Skeletal muscle cell (primary cell): ENCODE data around the gene MED12L.
"Not testable (repeated sequence)": the region's sequence is repeated elsewhere in the genome, so short reads cannot be mapped to it uniquely, and the experiment has no call there.

Experiments used
- DNase-seq: peaks from one replicate; pipeline ENCODE4 v3.0.0-alpha.2; 2010; ENCODE audit warnings: low read depth
- H3K4me3 ChIP-seq: 2 replicates; pipeline ENCODE4 v1.5.1; 2011; ENCODE audit warnings: low read depth, mild to moderate bottlenecking, control low read depth, low read length, moderate library complexity

Gene MED12L

DNA sequence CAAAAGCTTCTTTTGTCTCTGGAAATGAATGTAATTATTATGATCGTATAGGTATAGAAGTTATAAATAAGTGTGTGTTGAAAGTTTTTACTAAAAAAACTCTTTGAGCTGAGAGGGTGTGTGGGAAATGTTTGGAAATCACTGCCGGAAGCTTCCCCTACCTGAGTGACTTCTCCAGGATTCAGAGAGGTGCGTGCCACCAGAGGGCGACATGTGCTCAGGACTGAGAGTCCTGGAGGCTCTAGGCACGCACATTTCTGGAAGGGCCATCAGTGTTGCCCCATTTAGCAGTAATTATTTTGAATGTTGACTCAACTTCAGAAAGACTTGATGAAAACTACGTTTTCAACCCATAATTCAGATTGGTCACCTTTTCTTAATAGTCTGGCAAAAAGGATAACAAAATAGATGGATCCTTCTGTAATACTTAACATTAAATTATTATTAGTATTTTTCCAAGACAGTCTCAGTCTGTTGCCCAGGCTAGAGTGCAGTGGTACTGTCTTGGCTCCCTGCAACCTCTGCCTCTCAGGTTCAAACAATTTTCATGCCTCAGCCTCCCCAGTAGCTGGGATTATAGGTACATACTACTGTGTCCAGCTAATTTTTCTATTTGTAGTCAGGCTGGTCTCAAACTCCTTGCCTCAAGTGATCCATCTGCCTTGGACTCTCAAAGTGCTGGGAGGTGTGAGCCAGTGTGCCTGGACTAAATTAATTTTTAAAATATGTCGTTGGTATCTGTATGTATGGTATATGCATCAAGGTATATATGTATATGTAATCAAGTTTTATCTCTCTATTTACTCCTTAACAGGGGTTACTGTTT, 83.0 kb downstream of the MED12L start:
- peak; percentile 10 for DNase-seq
- H3K4me3 ChIP-seq, result no peak overlapping the region

DNA sequence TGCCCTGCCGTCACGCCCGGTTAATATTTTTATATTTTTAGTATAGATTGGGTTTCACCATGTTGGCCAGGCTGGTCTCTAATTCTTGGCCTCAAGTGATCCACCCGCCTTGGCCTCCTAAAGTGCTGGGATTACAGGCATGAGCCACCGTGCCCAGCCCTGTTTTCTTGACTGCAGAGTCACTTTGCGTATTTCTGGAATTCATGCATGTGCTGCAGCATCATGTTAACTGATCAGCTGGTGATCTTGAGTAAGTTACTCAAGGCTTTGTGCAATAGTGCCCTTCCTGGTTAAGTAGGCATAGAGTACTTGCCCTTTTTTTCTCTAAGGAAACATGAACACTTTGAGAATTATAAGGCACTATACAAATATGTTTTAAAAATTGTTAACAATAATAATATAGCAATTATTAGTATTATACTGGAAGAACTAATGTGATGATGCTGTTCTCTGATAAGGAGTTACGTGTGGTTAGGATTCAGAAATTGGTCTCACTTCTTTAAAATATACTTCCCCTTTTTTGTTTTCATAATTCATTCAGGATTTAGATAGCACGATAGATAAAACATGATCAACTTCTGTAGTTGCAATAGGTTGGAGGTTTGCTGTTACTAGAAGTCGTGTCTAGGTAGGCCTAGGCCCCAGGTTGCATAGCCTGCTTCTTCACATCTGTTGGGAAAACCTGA, 83.9 kb downstream of the MED12L start:
- no peak for DNase-seq
- H3K4me3 ChIP-seq, result no peak overlapping the region

DNA sequence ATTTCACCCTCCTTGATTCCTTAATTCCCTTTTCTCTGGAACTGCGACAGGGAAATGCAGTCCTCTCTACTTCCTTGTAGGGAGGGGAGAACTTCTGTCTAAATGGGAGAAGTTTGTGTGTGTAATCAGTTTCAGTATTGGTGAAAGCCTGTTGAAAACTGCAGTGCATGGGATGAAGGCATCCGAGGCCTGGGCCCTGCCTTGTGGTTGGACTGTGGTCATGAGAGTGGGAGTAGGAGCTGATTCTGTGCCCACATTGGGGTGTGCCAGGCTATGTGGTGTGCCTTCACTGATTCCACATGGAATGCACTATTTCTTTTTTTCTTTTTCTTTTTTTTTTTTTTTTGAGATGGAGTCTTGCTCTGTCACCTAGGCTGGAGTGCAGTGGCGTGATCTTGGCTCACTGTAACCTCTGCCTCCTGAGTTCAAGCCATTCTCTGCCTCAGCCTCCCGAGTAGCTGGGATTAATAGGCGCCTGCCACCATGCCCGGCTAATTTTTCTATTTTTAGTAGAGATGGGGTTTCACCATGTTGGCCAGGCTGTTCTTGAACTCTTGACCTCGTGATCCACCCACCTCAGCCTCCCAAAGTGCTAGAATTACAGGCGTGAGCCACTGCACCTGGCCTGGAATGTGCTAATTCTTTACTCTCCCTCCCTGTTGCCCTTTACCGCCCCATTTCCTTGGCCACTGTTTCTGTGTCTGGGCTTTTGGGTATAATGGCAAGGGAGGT, 84.7 kb downstream of the MED12L start:
- not testable (repeated sequence) for DNase-seq

DNA sequence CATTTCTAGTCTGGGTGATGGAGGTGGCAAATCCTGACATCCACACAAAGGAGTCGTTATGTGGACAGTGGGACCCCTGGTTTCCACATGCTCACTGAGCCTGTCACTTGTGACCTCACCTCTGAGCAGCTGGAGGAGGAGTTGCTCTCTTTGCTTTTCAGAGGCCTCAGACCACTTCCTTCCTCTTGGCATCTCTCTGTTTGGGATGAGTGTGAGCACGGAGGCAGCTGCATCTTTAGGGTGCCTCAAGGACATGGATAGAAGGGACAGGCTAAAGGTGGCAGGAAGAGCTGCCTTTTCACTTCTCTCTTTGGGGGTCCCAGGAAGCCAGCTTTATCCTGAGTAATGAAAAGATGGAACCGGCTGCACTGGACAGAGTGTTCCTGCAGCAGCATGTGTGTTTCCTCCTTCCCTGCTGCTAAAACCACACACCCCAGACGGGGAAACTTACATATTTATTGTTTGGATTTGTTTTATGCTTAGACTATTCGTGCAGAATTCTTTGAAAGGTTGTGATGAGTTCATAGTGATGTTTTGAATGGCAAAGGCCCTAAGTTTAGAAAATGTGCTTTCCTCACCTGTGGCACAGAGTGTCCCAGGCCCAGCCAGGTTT, 85.8 kb downstream of the MED12L start:
- no peak for DNase-seq
- no peak overlapping the region for H3K4me3 ChIP-seq

More for the DNA sequence above, 84.7 kb downstream of the MED12L start:
- not testable (repeated sequence) for H3K4me3 ChIP-seq

DNA sequence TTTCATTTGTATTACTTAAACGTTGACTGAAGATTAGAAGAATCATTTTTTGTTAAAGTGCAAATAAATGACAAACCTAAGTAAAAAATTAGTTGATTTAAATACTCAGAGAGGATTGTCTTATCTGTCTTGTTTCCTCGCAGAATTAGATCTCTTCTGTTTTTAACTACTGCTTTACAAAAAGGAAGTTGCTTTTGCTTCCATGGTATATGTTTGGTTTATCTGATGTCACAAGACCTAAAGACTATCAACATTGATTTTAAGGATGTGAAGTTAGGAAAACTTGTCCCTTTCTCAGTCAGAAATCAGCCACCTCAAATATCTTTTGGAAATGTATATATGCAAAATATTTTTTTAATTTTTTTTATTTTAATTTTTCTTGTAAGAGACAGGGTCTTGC, 88.9 kb downstream of the MED12L start:
- no peak overlapping the region for H3K4me3 ChIP-seq

DNA sequence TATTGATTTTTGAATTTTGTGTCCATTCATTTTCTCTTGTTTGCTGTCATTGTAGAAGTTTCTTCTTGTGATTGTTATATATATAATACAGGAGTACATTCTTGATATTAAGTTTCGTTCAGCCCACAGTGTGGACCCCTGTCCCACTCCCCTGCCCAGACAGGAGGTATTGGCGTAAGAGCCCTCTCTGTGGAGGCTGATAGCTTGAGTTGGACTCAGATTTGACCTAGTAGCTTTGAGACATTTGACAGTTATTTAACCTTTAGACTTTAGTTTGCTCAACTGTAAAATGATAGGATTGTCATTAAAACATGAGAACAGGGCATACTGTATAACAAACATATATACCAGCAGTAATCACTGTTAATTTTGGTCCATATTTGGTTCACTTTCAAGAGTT, 90.5 kb downstream of the MED12L start:
- no peak for DNase-seq
- H3K4me3 ChIP-seq, result no peak overlapping the region

More for the DNA sequence above, 88.9 kb downstream of the MED12L start:
- DNase-seq, result no peak

DNA sequence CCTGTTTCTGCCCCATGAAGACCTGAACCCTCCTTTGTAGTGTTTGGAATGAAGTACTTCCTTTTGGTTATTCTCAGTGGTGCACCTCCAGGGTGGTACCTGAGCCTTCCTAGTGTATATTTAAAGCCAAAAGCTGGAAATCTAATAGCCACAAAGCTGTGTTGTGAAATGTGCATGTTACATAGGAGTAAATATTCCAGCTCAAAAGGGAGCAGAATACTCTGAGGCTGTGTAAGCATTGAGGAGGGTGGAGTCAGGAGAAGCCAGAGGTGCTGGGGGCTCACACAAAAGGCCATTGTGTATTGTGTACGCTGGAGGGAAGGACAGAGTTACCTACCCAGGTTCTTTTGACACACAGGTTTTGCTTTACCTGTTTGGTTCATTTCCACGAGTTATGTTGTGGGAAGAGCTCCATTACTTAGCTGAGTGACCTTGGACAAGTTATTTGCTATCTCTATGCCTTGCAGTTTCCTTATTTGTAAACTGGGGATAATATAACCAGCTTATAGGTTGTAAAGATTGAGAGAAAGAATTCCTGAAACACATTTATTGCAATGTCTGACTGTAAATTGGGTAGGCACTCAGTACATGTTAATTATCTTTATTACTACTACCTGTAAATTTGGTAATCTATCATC, 92.9 kb downstream of the MED12L start:
- no peak for DNase-seq
- H3K4me3 ChIP-seq, result no peak overlapping the region

DNA sequence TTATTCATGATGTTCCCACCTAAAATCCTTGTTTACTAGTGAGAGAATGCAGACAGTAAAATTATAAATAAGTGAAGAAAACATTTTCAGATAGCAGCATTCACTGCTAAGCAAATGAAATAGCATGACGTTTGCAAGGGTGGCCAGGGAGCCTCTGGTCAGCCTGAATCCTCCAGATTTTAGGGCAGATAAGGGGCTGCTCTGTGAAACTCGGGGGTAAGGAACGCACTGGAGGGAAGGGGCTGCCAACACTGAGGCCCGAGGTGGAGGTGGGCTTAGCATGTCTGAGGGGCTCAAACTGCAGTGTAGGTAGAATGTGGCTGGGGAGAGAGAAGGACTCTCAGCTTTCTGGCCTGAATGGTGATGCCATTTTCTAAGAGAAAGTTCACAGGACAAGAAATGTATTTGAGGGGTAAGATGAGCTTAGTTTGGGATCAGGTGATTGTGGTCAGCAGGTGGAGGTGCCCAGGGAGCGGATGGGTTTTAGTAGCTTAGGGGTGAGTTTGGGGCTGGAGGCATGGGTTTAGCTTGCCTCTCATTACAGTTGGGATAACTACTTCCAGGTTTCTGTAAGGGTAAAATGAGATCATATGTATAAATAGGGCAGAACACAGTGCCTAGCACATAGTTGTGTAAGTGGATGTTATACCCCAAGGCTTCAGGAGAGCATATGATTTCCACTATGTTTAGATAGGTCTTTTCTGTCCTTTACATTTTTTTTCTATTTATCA, 97.0 kb downstream of the MED12L start:
- no peak for DNase-seq
- H3K4me3 ChIP-seq, result no peak overlapping the region

DNA sequence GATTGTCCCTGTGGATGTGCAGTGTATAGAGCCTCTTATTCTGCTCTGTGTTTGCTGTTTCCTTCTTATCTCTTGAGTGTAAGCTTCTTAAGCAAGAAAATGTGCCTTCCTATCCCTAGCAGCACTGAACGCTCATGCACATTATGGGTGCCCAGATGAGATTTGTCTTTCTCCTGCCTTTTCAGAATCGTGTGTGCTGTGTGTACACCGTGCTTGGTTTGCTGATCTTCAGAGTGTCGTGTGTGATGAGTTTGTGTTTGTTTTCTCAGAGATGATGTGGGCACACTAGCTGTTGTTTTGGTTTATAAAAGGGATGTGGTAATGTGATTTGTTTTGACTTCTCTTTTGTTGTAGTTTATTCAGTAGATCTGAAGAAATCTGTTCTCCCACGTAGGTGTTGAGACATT, 97.8 kb downstream of the MED12L start:
- no peak for DNase-seq
- no peak overlapping the region for H3K4me3 ChIP-seq

DNA sequence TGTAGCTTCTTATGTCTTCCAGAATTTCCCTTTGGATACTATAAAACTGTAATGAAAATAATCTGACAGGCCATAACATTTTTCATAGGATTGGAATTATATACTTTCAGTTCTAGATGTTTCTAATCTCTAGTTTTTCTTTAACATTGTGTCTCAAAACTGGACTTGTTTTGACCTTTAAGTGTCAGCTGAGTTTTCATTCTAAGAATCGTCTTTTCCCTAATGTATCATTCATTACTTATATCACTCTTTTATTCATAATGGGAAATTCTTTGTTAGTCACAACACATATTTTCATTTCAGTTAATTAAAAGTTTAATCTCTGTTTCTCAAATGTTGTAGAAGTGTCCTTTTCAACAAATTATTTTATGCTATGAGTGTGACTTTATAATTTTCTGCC, 105.6 kb downstream of the MED12L start:
- no peak for DNase-seq

DNA sequence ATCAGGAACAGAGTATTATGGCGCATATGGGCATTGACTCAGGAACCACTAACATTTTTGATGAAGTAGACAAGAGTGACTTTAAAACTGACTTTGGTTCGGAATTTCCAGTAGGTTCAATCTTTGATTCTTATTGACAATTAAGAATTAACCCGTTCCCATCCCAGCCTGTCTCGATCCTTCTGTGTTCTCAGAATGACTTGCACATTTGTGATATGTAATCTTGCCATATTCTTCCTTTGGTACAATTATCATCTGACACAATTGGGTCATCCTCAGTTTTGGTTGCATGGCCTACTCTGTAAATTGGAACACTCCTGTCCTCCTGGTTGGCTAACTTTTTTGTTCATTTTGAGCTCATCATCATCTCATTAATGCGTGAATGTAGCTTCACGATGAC, 107.1 kb downstream of the MED12L start:
- DNase-seq, result no peak
- H3K4me3 ChIP-seq, result no peak overlapping the region

More for the DNA sequence above, 105.6 kb downstream of the MED12L start:
- H3K4me3 ChIP-seq, result no peak overlapping the region

DNA sequence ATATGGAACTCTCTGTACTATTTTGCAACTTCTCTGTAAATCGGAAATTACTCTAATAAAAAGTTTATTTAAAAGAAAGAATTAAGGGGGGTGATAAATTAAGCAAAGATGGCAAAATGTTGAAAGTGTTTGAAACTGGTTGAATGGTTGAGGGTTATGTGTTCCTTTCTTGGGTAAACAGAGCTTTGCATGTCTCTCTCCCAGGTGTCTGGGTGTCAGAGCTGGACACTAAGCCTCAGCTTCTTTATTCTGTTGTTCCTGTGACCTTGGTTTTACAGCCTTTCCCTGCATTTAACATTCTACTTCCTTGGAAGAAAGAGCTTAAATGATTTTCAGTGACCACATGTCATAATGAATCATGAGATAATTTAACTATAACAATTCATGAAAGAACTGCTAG, 110.4 kb downstream of the MED12L start:
- DNase-seq, result no peak
- no peak overlapping the region for H3K4me3 ChIP-seq

DNA sequence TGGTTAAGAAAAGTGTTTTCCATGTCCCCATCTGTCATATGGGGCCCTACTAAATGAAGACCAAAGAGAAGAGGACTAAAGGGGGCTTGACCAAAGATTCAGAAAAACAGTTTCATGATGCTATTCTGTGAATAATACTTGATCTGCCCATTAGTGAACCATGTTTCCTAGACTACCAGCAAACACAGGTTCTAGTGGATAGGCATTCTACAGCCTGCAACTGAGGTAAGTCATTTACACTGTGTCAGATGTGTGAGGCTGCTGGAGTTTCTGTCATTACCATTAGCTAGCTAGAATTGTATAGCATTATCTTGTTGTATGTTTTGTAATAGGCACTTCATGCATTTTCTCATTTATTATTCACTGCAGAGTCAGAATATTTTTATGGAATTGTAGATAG, 111.0 kb downstream of the MED12L start:
- H3K4me3 ChIP-seq, result no peak overlapping the region
- no peak for DNase-seq

DNA sequence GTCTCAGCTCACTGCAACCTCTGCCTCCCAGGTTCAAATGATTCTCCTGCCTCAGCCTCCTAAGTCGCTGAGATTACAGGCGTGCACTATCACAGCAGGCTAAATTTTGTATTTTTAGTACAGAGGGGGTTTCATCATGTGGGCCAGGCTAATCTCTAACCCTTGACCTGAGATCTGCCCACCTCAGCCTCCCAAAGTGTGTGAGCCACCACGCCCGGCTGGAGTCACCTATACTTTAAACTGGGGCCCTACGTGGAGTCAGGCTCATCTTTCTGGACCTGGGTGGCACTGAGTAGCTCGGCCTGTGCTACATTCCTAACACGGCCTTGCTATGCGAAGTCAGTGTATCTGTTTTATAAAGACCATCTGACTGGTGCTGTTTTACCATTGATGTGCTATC, 111.8 kb downstream of the MED12L start:
- no peak for DNase-seq
- H3K4me3 ChIP-seq, result no peak overlapping the region

DNA sequence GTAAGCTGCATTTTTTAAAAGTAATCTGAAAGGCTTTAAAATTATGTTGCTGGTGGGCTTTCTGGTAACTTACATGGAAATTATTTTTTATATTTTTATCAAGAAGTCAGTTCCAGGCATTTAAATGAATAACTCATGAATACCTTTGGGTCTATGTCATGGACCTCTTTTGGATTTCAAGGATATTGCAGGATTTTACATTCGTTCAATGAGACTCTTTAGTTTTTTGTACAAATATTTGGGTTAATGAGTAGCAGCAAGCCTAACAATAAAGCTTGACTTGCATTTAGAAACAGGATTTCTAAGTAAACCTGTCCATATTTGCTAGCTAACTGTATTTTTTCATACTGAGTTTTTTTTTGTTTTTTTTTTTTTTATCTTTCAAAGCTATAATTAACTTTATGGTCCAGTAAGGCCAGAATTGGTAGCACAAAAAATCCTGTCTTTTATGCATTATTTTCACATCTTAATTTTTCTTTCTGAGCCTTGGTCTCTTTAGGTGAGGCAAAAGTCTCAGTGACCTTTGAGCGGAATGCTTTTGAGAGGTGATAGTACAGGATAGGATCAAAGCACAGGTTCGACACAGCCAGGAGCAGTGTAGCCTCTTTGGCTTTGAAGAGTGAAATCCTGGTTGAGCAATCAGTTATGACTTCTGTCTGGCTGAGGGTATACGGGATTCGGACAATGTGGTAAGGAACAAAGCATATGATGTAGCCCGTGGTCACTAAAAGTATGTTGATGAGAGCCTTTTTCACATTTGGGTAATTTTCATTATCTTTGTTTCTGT, 112.7 kb downstream of the MED12L start:
- DNase-seq, result no peak
- H3K4me3 ChIP-seq, result no peak overlapping the region

DNA sequence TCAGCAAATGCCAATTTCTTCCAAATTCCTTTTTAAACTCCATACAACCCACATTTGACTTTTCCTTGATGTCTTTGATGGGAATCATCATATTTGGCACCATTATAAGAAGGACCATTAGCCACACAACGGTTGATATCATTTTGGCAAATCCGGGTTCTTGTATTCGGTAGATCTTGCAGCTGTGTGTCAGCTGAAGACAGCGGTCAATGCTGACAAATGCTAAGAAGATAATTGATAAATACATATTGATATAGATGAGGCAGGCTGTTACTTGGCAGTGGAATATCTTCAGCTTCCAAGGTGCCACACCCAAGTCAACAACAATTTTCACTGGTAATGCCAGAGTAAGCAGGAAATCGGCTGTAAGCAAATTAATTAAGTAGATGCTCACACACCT, 113.4 kb downstream of the MED12L start:
- no peak overlapping the region for H3K4me3 ChIP-seq
- no peak for DNase-seq

DNA sequence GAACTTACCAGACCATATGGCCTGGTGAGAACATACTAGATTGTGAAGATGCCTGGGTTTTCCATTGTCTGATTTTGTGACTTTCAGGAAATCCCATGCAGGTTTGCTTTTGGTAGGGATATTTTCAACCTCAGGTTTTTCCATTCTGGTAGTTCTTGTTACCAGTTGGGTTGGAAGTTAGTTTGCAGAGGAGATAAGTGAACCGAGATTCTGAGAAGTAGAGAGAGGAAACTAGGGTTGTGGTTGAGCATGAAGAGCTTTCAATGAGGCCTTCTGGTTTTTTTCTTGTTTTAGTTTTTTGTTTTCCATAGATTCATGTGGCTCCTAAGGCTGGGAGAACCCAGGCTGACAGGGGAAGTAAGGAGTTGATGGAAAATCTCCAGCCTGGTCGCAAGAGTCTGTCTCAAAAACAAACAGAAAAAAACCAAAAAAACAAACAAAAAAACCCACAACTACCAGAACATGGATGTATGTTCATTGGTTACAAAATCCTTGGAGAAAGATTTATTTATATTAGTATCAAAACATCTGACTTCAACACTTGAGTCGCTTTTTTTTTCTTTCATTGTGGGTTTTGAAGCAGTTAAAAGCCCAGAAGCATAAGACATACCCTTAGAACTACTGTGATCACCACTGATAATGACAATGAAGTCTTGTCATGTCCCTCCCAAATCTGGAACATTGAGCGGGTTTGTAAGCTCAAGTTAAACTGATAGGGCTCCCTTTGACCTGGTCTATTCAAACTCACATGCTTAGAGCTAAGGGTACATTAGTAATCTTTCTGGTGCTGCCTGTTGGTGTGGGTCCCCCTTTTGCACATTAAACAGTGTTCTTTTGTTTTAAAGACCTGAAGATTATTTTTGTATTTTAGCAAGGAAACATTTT, 114.3 kb downstream of the MED12L start:
- no peak for DNase-seq
- no peak overlapping the region for H3K4me3 ChIP-seq
